ENCODE measurements around the gene SYNJ1. TPM values are rescaled to one million over a fixed set of nuclear protein-coding genes. Genes with fewer than 3 reads are reported as not detected.
"Not testable (repeated sequence)": the region's sequence is repeated elsewhere in the genome, so short reads cannot be mapped to it uniquely, and the experiment has no call there.

SYNJ1 gene
- total RNA-seq, 1 experiment from 2014 or later: 6.0 TPM

DNA sequence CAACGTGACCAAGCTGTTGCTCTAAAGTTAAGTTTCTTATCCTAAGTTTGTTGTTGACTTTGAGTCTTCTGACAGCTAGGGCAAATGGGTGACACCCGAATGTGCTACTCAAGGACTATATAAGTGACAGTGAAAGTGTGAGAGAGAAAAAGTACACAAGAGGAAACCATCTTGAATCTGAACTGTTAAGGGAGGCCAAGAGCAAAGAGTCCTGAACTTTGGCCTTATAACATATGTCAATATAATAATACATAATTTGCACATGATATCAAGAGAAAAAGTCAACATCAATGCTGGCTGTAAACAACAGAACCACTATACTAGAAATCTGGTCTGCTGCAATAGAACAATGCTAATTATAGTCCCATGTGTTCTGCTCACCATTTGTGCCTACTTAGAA is 29.5 kb downstream of the SYNJ1 start:
- DNase-seq (ENCODE audit: low spot score): no peak

DNA sequence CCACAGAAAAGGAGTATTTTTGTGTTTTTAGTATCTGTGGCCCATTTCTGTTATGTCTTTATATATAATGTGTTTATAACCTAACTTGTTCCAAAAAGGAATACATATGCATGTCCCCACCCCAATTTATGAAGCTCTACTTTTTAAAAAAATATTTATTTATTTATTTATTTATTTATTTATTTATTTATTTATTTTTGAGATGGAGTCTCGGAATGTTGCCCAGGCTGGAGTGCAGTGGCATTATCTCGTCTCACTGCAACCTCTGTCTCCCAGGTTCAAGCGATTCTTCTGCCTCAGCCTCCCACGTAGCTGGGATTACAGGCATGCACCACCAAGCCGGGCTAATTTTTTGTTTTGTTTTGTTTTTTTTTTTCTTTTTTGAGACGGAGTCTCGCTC is 32.3 kb downstream of the SYNJ1 start:
- not testable (repeated sequence) for DNase-seq (ENCODE audit: low spot score)

DNA sequence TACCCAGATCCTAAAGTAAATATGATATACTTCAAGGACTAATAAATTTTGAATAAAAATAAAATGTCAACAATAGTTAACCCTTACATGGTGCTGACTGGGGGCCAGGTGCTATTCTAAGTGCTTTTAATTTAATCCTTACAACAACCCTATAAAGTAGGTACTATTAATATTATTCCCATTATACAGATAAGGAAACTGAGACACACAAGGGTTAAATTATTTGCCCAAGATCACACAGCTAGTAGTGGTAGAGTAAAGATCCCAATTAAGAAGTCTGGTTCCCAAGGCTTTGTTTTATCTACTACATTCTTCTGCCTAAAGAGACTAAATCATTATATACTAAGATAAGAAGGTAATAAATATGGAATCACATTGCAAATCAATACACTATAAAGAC is 34.2 kb downstream of the SYNJ1 start:
- DNase-seq (ENCODE audit: low spot score): no peak

DNA sequence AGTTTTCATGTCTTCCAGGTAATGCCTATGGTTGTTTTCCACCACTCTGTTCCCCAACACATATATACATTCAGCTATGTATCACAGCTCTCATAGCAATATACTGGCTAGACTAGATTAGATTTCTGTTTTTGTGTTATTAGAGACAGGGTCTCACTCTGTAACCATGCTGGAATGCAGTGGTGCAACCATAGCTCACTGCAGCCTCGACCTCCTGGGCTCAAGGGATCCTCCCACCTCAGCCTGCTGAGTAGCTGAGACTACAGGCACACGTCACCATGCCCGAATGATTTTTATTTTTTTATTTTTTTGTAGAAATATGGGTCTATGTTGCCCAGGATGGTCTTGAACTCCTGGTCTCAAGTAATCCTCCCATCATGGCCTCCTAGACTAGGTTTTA is 37.7 kb downstream of the SYNJ1 start:
- no peak for DNase-seq (ENCODE audit: low spot score)

DNA sequence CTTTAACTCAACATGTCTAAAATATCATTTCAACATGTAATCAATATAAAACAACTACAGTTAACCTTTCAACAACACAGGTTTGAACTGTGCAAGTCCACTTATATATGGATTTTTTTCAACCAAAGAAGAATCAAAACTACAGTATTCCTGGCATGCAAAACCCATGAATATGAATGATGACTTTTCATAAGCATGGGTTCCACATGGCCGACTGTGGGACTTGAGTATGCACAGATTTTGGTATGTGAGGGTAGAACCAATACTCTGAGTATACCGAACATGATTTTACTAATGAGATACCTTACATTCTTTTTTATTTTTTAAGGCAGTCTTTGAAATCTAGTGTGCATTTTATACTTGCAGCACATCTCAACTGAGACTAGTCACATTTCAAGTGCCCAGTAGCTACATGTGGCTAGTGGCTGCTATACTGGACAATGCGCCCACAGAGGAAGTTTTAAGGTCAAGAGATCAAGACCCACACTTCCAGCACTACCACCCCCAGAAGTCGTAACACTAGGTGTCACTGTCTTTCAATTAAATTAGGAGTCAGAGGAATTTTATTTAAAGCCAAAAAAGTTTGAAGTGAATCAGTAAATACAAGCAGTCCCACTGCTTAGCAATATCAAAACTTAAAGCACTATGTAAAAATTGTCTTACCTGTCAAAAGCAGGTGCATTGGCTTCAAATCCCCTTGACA is 40.0 kb downstream of the SYNJ1 start:
- DNase-seq (ENCODE audit: low spot score): no peak

DNA sequence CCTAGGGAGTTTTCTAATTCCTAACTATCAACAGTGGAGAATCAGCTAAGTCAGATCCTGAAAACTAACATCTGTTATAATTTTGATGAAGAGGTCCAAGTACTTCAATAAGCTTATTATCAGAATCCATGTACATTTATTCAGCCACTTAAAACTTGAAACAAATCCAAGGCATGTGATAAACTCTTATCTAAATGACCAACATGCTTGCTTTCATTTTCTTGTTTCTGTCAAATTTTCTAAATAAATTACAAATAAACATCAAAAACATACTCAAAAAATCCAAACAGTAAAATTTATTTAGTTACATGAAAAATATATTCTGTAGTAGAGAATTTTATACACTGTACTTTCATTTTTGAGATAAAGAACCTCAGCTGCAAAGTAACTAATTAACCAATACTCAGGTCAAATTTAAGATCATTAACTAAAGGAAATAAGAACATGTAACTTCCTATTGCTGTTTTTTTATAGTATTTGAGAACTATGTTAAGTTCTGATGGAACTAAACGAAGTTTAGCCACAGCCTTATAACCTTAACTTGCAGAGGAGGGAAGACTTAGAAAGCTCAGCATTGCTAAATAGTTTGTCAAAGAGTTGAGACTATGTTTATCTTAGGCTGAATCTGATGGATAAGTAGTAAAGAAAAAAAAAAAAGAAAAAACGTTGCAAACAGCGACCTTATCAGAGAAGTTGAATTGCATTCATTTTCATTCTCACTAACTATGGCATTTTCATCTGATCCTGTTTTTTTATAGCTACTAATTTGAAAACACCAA is 44.9 kb downstream of the SYNJ1 start:
- no peak for DNase-seq (ENCODE audit: low spot score)

DNA sequence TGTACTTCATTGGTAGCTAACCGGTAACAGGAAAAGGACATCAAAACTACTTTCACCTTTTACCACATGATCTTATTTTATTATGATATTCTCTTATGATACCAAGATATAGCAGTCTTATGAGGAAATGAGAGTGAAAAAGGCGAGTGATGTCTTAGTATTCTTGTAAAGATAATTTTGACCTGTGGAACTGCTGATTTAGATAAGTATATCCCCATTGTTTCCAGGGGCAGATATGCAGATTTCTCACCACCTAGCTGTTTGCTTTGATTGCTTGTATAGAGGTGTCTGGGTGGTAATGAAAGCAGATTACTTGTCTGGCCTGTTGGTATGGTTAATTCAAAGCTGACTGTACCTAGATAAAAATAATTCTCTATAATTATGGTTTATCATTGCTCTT is 53.1 kb downstream of the SYNJ1 start:
- no peak for DNase-seq (ENCODE audit: low spot score)

DNA sequence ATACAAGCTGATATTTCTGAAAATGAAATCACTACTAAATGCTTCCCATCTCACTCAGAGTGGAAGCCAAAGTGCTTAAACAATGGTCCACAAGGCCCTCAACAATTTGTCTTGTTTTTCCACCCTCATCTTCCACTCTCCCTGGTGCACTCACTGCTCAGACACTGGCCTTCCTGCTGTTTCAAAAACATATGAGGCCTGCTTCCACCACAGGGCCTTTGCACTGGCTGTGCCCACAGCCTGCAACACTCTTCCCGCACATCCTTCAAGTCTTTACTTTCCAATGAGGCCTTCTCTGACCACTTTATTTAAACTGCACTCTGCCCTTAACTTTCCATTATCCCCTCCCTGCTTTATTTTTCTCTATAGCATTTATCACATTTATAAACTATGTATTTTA is 53.8 kb downstream of the SYNJ1 start:
- DNase-seq (ENCODE audit: low spot score): no peak

DNA sequence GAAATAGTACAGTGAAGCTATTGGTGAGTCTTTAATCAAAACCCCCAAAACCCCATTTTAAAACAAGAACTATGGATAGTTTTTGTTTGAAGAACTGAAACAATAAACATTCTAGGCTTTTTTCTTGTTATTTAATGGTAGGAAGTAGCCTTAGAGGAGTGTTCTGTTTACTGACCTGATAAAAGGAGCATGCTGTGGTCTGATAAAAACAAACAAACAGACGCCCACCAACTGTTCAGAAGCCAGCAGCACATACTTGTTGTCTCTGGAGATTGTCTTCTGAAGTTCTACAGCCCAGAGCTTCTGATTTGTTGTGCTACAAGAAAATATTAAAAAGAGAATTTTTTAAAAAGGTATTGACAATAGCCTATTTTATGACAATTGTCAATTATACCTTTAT is 61.6 kb downstream of the SYNJ1 start:
- DNase-seq (ENCODE audit: low spot score): no peak

DNA sequence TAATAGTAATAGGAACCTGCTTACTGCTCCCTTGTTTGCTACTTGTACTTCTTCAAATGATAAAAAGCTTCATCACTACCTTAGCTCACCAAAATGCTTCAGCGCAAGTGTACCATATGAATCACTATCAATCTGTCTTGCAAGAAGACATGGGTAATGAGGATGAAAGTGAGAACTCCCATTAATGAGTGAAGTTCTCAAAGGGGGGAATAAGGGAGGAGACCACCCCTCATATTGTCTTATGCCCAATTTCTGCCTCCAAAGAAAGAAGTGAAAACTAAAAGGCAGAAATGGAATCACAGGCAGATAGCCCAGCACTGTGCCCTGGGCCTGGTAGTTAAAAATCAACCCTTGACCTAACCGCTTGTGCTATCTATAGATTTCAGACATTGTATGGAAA is 63.7 kb downstream of the SYNJ1 start:
- DNase-seq (ENCODE audit: low spot score): not testable (repeated sequence)

DNA sequence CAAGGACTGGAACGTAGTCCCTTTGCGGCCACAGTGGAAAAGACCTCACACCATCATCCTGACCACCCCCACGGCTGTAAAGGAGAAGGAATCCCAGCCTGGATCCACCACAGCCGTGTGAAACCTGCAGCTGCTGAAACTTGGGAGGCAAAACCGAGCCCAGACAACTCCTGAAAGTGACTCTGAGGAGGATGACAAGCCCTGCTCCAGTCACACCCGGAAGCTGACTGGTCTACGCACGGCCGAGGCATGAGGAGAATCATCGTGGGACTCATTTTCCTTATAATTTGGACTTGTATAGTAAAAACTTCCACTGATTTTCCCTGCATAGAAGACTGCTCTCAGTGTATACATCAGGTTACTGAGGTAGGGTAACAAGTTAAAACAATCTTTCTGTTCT is 65.8 kb downstream of the SYNJ1 start:
- not testable (repeated sequence) for DNase-seq (ENCODE audit: low spot score)

DNA sequence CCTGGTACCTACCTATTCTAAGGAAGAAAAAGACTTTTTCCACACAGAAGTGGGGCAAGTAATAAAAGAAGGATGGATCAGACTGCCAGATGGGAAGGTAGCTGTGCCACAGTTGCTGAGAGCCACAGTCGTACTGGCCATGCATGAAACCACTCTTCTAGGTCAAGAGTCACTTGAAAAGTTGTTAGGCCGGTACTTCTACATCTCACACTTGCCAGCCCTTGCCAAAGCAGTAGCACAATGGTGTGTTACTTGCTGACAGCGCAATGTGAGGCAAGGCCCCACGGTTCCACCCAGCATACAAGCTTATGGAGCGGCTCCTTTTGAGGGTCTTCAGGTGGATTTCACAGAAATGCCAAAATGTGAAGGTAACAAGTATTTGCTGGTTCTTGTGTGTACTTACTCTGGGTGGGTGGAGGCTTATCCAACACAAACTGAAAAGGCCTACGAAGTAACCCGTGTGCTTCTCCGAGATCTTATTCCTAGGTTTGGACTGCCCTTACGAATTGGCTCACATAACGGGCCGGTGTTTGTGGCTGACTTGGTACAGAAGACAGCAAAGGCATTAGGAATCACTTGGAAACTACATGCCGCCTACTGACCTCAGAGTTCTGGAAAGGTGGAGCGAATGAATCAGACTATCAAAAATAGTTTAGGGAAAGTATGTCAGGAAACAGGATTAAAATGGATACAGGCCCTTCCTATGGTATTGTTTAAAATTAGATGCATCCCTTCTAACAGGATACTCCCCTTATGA is 66.6 kb downstream of the SYNJ1 start:
- not testable (repeated sequence) for DNase-seq (ENCODE audit: low spot score)

DNA sequence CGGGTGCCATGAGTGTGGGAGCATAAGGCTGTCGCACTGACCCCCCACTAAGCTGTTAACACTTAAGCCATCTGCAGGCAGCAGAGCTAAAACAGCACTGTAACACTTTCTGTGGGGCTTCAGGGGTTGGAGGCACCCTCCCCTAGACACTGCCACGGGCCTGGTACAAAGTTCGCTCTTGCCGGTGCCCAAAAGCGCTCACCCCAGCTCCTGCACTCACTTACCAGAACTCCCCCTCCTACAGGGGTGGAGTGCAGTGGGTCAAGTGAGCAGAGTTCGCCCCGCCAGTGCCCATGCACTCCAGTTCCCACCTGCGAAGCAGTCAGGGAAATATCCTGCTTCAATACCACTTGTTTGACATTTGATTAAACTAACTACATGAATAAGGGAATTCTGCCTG is 69.3 kb downstream of the SYNJ1 start:
- DNase-seq (ENCODE audit: low spot score): no peak

DNA sequence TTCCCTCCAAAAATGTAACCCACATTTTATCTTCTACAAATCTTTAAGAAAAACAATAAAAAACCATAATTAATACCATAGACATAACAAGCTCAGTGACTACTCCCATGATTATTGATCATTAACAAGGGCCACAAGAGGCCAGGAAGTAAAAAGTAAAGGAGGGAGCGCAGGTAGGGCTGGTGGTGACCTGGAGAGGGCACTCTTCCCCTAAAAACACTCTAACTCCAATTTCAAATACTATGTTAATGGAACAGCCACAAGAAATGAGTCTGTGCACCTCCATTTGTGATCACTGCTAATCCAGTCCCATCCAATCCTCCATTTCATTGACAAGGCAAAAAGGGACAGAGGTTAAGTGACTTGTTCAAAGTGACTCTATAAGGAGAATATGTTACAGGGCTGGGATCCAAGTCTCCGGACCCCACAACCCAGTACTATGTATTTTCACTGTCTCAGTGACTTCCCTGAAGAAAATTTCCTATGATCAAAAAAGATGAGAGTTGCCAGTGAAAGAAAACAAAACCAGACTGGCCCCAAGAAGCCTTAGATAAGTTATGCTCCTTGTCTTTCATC is 74.4 kb downstream of the SYNJ1 start:
- DNase-seq (ENCODE audit: low spot score): peak; percentile 29

DNA sequence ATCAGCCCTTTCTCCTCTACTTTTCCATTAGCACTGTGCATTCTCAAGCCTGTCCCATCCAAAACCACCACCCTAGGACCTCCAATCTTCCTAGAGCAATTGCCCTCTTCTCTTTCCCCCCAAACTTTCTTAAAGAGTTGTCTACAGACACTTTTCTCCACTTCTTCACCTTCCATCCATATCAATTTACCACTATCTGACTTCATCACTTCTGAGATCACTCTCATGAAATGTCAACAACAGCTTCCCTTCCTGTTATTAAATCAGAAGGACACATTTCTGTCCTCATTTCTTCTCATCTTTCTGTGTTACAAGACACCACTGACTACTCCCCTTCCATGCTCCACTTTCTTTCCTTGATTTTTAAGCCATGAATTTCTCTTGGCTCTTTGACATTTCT is 79.6 kb downstream of the SYNJ1 start:
- DNase-seq (ENCODE audit: low spot score): no peak

DNA sequence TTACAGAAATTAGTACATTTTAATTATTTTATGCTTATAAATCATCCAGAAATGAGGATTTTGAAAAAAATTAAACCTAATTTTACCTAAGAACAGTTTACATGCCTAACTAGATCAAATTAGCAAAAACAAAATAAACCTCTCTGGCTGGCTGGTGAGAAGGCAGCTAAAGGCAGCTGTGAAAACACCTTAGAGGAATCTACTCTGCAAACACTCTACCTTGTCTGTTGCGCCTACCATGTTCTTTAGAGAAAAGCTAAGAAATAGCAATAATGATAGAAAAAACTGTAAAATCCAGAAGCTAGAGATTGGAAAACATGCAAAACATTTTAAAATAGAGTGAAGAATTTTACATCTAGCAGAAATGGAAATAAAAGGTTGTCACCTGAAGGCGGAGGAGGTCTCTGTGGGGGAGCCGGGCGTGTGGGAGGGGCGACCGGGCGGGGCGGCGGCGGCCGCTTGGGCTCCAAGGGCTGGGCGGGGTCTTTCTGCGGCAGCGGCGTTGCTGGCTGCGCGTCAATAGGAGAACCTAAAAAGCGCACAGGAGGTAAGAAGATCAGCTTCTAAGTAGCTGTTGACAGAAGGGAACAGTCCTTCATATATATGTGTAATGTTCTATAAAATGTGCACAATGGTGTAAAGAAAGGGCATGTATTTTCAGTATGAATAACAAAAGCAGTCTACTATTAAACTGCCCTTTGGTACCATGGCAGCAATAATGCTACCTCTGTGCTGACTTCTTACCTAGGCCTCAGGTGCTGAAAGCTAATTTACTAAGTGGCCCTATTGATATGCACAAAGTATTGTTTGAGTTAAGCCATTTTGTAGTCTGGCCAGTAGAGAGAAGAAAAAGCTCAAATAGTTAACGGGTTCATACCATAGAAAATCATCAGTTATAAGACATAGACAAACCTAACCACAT is 82.3 kb downstream of the SYNJ1 start:
- no peak for DNase-seq (ENCODE audit: low spot score)

DNA sequence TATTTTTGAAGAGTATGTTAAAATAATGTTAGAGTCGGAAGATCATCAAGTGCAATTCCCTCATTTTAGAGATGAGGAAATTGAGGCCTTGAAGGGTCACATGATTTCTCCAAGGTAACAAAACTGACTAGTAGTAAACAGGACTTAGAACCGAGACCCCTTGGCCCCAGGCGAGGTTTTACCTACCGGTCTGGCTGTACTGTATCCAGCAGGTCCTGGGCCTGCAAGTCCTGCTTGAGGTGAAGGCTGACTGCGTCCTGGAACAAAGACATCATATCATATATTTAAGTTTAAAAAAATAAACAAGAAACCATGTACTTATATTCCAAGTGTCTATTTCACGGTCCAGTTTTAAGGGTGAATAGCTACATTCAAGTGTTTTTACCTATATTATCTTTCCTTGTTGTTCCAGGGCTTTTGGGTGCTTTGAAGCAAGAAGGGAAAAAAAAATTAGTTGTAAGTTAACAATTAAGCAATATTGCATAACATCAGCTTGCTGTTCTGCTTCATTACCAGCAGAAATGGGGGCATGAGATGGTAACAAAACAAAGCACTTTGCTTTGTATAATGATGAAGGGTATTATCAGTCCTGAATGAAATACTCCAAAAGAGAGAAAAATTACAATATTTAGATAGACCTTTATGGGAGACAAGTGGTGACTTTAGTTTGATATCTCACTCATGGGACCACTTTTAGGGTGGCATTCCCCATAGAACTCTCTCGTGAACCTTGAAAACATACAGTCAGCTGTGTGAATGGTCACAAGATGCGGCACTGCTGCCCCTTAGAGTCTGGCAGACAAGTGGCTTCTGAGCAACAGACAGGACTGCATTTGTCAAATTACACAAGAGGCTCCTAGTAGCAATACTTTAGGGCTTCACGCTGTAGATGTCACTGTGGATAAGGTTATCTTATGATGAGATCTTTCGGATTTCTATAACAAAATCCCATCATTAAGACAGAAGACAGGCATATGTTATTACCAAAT is 85.8 kb downstream of the SYNJ1 start:
- DNase-seq (ENCODE audit: low spot score): no peak

DNA sequence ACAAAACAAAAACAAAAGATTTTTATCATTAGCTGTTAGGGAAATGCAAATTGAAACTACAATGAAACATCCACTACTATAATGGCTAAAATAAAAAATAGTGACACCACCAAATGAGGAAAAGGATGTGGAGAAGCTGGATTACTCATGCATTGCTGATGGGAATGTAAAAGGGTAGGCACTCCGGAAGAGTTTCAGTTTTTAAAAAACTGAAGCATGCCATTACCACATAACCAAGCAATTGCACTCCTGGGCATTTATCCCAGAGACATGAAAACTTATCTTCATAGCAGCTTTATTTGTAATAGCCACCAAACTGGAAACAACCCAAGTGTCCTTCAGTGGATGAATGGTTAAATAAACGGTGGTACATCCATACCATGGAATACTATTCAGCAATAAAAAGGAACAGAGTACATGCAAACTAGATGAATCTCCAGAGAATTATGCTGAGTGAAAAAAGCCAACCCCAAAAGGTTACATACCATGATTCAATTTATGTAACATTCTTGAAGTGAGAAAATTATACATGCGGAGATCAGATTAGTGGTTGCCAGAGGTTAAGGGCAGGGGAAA is 101.1 kb downstream of the SYNJ1 start:
- DNase-seq (ENCODE audit: low spot score): peak; percentile 69

DNA sequence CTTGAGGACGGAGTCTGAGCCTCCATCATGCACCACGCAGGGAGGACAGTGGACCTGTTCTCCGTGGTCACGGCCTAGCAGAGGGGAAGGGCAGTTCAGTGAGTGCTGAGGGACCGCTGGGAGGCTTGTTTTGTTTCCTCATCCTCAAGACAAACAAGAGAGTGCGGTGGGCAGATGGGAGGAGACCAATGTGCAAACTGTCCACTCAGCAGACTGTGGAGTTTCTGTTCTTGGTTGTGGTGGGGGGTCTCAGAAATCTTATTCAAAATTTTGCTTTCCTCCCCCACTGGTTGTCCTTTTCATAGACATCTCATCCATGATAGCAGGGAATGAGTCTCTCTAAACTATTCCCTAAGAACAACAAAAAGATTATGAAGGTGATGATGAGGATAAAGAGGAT is 109.6 kb downstream of the SYNJ1 start:
- DNase-seq (ENCODE audit: low spot score): not testable (repeated sequence)

Measured in A172 (cell line).